Measurements from ENCODE around the gene MYO1H. TPM values are rescaled to one million over a fixed set of nuclear protein-coding genes. Genes with fewer than 3 reads are reported as not detected.

Gene MYO1H
- total RNA-seq, 1 experiment from 2014 or later, result not detected

DNA sequence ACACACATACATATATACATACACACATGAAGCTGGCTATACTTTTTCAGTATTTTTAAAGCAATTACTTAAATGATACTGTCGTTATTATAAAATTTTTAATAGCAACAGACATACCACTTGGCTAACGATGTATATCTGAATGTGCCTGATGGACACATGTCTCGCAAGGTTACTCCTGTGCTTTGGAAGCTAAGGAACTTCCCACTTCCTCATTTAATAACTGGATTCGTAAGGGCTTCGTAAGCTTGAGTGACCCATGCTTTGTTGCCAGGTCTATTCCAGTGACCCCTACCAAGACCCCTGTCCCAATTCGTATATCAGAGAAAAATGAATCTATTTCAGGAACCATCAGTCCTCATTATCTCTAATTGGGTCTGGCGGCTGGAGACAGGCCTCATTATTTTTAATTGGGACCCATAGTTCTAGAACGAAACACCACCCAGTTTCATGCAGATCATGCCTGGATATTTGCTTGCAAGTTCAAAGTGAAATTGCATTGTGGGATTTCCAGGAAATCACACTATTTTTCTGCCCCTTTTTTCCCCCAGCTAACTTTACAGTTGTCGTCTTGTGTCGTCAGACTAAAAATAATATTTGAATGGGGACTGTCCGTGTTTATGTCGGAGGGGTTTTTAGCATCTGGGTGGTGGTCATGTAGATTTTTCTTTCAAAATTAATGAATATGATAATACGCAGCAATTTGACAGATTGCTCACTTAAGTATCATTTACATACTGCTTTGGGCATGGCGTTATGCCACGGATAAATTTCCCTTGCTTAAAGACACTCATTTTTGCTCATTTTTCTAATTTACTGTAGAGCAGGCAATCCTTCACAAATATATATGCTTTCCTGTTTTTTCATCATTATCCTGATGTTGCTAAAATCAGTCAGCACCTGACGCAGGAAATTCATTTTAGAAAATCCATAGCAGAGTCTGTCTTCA, 17.1 kb upstream of the MYO1H start:
- no peak for DNase-seq (ENCODE audit: unreplicated experiment)
- ChIA-PET POLR2A (no interaction called here), CTCF (no interaction called here)
- H3K9me3 Mint-ChIP-seq (ENCODE audit: unreplicated experiment), result no peaks in the 10 kb centered on the region
- no peak overlapping the region for H3K4me3 Mint-ChIP-seq (ENCODE audit: unreplicated experiment)
- BruUV-seq (replicated peaks), result no TSS peak
- peaks cover under 1% of the 10 kb centered on the region for H3K27me3 Mint-ChIP-seq (ENCODE audit: insufficient read depth, unreplicated experiment)
- H3K36me3 Mint-ChIP-seq (ENCODE audit: insufficient read depth, unreplicated experiment), result no peaks in the 10 kb centered on the region
- TF ChIP-seq, protein P1, sequence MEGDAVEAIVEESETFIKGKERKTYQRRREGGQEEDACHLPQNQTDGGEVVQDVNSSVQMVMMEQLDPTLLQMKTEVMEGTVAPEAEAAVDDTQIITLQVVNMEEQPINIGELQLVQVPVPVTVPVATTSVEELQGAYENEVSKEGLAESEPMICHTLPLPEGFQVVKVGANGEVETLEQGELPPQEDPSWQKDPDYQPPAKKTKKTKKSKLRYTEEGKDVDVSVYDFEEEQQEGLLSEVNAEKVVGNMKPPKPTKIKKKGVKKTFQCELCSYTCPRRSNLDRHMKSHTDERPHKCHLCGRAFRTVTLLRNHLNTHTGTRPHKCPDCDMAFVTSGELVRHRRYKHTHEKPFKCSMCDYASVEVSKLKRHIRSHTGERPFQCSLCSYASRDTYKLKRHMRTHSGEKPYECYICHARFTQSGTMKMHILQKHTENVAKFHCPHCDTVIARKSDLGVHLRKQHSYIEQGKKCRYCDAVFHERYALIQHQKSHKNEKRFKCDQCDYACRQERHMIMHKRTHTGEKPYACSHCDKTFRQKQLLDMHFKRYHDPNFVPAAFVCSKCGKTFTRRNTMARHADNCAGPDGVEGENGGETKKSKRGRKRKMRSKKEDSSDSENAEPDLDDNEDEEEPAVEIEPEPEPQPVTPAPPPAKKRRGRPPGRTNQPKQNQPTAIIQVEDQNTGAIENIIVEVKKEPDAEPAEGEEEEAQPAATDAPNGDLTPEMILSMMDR (IDR thresholded peaks at IDR 0.05; ENCODE audit: unreplicated experiment), result no peak
- H3K27ac Mint-ChIP-seq (ENCODE audit: low read depth, unreplicated experiment), result no peak overlapping the region
- intact Hi-C loops (cut with micrococcal nuclease), result no loop called here
- H3K4me1 Mint-ChIP-seq (ENCODE audit: insufficient read depth, unreplicated experiment), result no peaks in the 10 kb centered on the region

GRCh38 chr12:109331301-109331952, 16.3 kb upstream of the MYO1H start:
- CTCF ChIA-PET, result interaction anchor here (0.6 to 1.4 kb wide), 4 partner anchors 29 to 66 kb away, joined by 3 to 6 read pairs (median 4); no protein-coding TSS in a partner anchor
- POLR2A ChIA-PET, result no interaction called here
- intact Hi-C loops (cut with micrococcal nuclease), result no loop called here

GRCh38 chr12:109334887-109335286, 12.8 kb upstream of the MYO1H start:
- Mint-ChIP-seq H3K27me3 (ENCODE audit: insufficient read depth, unreplicated experiment) (peaks cover 22% of the 10 kb centered on the region), H3K36me3 (ENCODE audit: insufficient read depth, unreplicated experiment) (no peaks in the 10 kb centered on the region), H3K27ac (ENCODE audit: low read depth, unreplicated experiment) (no peak overlapping the region), H3K4me1 (ENCODE audit: insufficient read depth, unreplicated experiment) (no peaks in the 10 kb centered on the region), H3K9me3 (ENCODE audit: unreplicated experiment) (no peaks in the 10 kb centered on the region), H3K4me3 (ENCODE audit: unreplicated experiment) (no peak overlapping the region)
- no TSS peak for BruUV-seq (replicated peaks)
- intact Hi-C loops (cut with micrococcal nuclease), result no loop called here
- CTCF ChIA-PET, result no interaction called here
- no peak for DNase-seq (ENCODE audit: unreplicated experiment)
- POLR2A ChIA-PET, result no interaction called here
- TF ChIP-seq, protein P1 (IDR thresholded peaks at IDR 0.05; ENCODE audit: unreplicated experiment), result no peak

More at GRCh38 chr12:109331301-109331952, 16.3 kb upstream of the MYO1H start:
- TF ChIP-seq, protein P1 (IDR thresholded peaks at IDR 0.05; ENCODE audit: unreplicated experiment), result no peak
- DNase-seq (ENCODE audit: unreplicated experiment), result no peak
- Mint-ChIP-seq H3K27ac (ENCODE audit: low read depth, unreplicated experiment) (no peak overlapping the region), H3K9me3 (ENCODE audit: unreplicated experiment) (no peaks in the 10 kb centered on the region), H3K36me3 (ENCODE audit: insufficient read depth, unreplicated experiment) (no peaks in the 10 kb centered on the region), H3K4me1 (ENCODE audit: insufficient read depth, unreplicated experiment) (no peaks in the 10 kb centered on the region), H3K4me3 (ENCODE audit: unreplicated experiment) (no peak overlapping the region), H3K27me3 (ENCODE audit: insufficient read depth, unreplicated experiment) (peaks cover 9% of the 10 kb centered on the region)
- BruUV-seq (replicated peaks), result no TSS peak

DNA sequence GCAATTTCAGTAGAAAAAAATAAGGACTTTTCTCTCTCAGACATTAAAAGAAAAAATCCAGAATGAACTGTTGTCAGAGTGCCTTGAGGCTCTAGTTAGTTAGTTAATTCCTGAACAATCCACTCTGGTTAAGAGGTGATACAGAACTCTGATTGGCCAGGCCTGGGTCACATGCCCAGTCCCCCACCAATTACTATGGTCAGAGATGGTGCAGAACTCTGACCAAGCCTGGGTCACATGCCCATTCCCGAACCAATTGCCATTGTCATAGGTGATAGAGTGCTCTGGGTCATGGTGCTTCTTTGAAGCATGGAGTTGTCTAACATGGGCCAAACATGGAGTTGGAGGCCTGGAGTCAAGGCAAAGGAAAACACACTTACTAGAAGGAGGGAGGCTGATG, 11.1 kb upstream of the MYO1H start:
- Mint-ChIP-seq H3K36me3 (ENCODE audit: insufficient read depth, unreplicated experiment) (no peaks in the 10 kb centered on the region), H3K4me1 (ENCODE audit: insufficient read depth, unreplicated experiment) (no peaks in the 10 kb centered on the region), H3K4me3 (ENCODE audit: unreplicated experiment) (no peak overlapping the region), H3K9me3 (ENCODE audit: unreplicated experiment) (no peaks in the 10 kb centered on the region), H3K27me3 (ENCODE audit: insufficient read depth, unreplicated experiment) (peaks cover 39% of the 10 kb centered on the region), H3K27ac (ENCODE audit: low read depth, unreplicated experiment) (no peak overlapping the region)
- BruUV-seq (replicated peaks), result no TSS peak
- DNase-seq (ENCODE audit: unreplicated experiment), result no peak
- intact Hi-C loops (cut with micrococcal nuclease), result no loop called here
- CTCF ChIA-PET, result interaction anchor here (0.5 kb wide), 1 partner anchor 181 kb away, joined by 7 read pairs; no protein-coding TSS in a partner anchor
- POLR2A ChIA-PET, result no interaction called here
- TF ChIP-seq, protein P1 (IDR thresholded peaks at IDR 0.05; ENCODE audit: unreplicated experiment), result no peak

All from MCF 10A (cell line).